ENCODE data around the gene SHH. TPM values are rescaled to one million over a fixed set of nuclear protein-coding genes. Genes with fewer than 3 reads are reported as not detected.

Gene SHH
- total RNA-seq, 1 donor from 2014 or later, result 0.11 TPM

DNA sequence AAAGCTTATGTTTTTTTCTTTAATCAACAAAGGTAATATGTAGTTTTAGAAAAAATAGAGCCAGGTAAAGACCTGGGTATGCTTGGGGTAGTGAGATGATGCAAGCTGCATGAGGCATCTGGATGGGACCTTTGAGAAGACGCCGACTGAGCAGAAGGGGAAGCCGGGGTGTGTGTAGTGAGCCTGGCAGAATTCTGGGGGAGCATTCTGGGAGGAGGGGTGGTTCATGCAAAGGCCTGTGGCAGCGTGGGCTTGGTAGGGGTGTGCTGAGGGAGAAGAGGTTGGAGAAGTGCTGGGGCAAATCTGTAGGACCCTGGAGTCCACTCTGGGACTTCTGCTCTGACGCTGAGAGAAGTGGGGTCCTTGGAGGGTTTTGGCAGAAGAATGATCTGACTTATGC is 33.9 kb upstream of the SHH start:
- Mint-ChIP-seq H3K4me1 (ENCODE audit: unreplicated experiment) (no peaks in the 10 kb centered on the region), H3K36me3 (ENCODE audit: unreplicated experiment) (no peaks in the 10 kb centered on the region), H3K27me3 (ENCODE audit: unreplicated experiment) (peaks cover 2% of the 10 kb centered on the region), H3K9me3 (ENCODE audit: unreplicated experiment) (no peaks in the 10 kb centered on the region), H3K27ac (ENCODE audit: unreplicated experiment) (no peak overlapping the region), H3K4me3 (ENCODE audit: unreplicated experiment) (no peak overlapping the region)
- TF ChIP-seq, protein P1, sequence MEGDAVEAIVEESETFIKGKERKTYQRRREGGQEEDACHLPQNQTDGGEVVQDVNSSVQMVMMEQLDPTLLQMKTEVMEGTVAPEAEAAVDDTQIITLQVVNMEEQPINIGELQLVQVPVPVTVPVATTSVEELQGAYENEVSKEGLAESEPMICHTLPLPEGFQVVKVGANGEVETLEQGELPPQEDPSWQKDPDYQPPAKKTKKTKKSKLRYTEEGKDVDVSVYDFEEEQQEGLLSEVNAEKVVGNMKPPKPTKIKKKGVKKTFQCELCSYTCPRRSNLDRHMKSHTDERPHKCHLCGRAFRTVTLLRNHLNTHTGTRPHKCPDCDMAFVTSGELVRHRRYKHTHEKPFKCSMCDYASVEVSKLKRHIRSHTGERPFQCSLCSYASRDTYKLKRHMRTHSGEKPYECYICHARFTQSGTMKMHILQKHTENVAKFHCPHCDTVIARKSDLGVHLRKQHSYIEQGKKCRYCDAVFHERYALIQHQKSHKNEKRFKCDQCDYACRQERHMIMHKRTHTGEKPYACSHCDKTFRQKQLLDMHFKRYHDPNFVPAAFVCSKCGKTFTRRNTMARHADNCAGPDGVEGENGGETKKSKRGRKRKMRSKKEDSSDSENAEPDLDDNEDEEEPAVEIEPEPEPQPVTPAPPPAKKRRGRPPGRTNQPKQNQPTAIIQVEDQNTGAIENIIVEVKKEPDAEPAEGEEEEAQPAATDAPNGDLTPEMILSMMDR (IDR thresholded peaks at IDR 0.05), result no peak
- no peak for DNase-seq (ENCODE audit: extremely low spot score, unreplicated experiment)

DNA sequence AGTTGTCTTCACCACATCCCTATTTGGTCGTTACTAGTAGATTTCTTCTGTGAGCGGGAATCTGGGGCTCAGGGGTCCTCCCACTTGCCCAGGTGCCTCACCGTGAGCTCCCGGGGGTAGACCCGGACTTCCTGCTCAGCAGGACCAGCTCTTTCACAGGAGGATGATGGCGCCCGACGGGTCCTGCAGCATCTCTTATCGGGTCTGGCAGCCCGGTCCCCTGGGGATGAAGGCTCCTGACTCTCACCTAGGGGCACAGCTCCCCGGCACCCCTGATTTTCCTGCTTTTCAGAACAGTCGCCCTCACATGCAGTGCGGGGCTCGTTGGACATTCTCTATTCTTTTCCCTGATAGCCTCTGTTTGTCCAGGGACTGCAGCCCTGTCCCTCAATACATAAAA is 33.0 kb upstream of the SHH start:
- TF ChIP-seq, protein P1 (IDR thresholded peaks at IDR 0.05), result no peak

DNA sequence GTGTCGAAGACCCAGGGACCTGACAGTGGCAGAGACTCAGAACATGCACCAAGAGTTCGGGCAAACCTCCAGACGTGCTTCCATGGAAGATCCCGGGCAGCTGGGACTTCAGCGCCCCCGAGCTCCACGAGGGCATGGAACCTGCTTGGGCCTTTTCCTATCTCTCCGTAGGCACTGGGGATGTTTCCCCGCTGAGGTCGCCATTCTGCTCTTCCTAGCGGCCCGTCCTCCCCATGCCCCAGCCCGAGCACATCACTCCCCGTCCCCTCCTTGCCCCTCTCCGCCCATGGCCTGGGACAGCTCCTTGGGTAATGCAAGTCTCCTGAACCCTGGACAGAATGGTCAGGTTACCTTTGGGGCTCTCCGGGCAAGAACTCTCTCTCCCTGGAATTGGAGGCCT is 32.3 kb upstream of the SHH start:
- TF ChIP-seq, protein P1 (IDR thresholded peaks at IDR 0.05), result no peak
- H3K4me1 Mint-ChIP-seq (ENCODE audit: unreplicated experiment), result no peaks in the 10 kb centered on the region
- no peaks in the 10 kb centered on the region for H3K36me3 Mint-ChIP-seq (ENCODE audit: unreplicated experiment)
- H3K27ac Mint-ChIP-seq (ENCODE audit: unreplicated experiment), result no peak overlapping the region
- DNase-seq (ENCODE audit: extremely low spot score, unreplicated experiment), result no peak
- H3K4me3 Mint-ChIP-seq (ENCODE audit: unreplicated experiment), result no peak overlapping the region
- no peaks in the 10 kb centered on the region for H3K9me3 Mint-ChIP-seq (ENCODE audit: unreplicated experiment)
- H3K27me3 Mint-ChIP-seq (ENCODE audit: unreplicated experiment), result peaks cover 3% of the 10 kb centered on the region

More for the DNA sequence above, 33.0 kb upstream of the SHH start:
- no peak overlapping the region for H3K27ac Mint-ChIP-seq (ENCODE audit: unreplicated experiment)
- no peak for DNase-seq (ENCODE audit: extremely low spot score, unreplicated experiment)
- no peaks in the 10 kb centered on the region for H3K36me3 Mint-ChIP-seq (ENCODE audit: unreplicated experiment)
- H3K4me1 Mint-ChIP-seq (ENCODE audit: unreplicated experiment), result no peaks in the 10 kb centered on the region
- no peaks in the 10 kb centered on the region for H3K9me3 Mint-ChIP-seq (ENCODE audit: unreplicated experiment)
- H3K4me3 Mint-ChIP-seq (ENCODE audit: unreplicated experiment), result no peak overlapping the region
- H3K27me3 Mint-ChIP-seq (ENCODE audit: unreplicated experiment), result peaks cover 3% of the 10 kb centered on the region

DNA sequence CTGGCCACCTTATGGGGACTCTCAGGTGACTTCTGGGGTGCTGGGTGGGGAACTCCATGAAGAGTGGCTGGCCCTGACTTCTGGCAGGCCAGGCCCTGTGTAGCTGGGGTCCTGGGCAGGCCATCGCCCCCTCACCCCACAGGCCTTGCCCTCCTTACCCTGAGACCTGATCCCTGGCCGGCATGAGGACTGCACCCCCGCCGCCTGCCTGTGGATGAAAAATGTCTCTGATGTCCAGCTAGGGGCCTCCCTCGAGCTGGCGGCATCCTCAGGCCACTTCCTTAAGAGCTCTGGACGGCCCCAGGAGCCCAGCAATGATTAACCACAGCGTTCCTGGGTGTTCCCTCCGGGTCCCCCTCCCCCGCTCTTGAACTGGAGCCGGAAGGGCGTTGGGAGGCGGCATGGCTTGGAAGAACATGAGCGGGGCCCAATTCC is 31.8 kb upstream of the SHH start:
- Mint-ChIP-seq H3K27ac (ENCODE audit: unreplicated experiment) (no peak overlapping the region), H3K36me3 (ENCODE audit: unreplicated experiment) (no peaks in the 10 kb centered on the region), H3K9me3 (ENCODE audit: unreplicated experiment) (no peaks in the 10 kb centered on the region), H3K4me1 (ENCODE audit: unreplicated experiment) (no peaks in the 10 kb centered on the region), H3K4me3 (ENCODE audit: unreplicated experiment) (no peak overlapping the region), H3K27me3 (ENCODE audit: unreplicated experiment) (peaks cover 4% of the 10 kb centered on the region)
- DNase-seq (ENCODE audit: extremely low spot score, unreplicated experiment), result no peak
- TF ChIP-seq, protein P1 (IDR thresholded peaks at IDR 0.05), result no peak

DNA sequence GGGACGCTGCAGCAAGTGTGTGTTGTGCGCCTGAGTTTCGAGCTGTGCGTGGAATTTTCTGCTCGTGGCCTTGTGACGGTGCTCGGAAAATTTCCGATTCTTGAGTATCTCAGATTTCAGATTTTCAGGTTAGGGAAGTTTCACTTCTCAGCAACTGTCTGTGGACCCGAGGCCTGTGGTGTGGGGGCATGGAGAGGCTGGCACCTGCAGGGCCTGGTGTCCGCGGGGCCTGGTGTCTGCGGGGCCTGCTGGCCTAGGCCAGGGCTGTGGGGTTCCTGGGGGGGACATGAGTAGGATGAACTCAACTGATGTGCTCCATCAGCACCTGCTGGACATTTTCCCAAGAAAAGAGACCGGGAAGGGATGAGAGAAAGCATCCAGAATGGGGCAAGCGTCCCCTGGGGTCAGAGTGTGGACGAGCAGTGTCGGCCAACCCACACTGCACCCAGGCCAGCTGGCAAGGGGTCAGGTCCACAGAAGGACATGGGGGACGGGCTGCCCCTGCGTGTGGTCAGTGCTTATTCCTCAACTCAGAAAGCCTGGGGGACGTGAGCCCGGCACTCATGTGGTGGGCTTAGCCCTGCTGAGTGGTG is 31.3 kb upstream of the SHH start:
- no peak overlapping the region for H3K4me3 Mint-ChIP-seq (ENCODE audit: unreplicated experiment)
- no peak for DNase-seq (ENCODE audit: extremely low spot score, unreplicated experiment)
- TF ChIP-seq, protein P1 (IDR thresholded peaks at IDR 0.05), result no peak
- peaks cover 10% of the 10 kb centered on the region for H3K27me3 Mint-ChIP-seq (ENCODE audit: unreplicated experiment)
- H3K4me1 Mint-ChIP-seq (ENCODE audit: unreplicated experiment), result no peaks in the 10 kb centered on the region
- H3K36me3 Mint-ChIP-seq (ENCODE audit: unreplicated experiment), result no peaks in the 10 kb centered on the region
- no peaks in the 10 kb centered on the region for H3K9me3 Mint-ChIP-seq (ENCODE audit: unreplicated experiment)
- no peak overlapping the region for H3K27ac Mint-ChIP-seq (ENCODE audit: unreplicated experiment)
